ENCODE data around the gene PLOD3. TPM values are rescaled to one million over a fixed set of nuclear protein-coding genes. Genes with fewer than 3 reads are reported as not detected.

Gene PLOD3
- total and polyA plus RNA-seq, 2 donors (not counting 1 experiment from before 2014, with no cell fraction given): 40.1 to 47.5 TPM

GRCh38 chr7:101240226-101241014, 23.0 kb upstream of the PLOD3 start:
- Histone ChIP-seq H3K9me3 (ENCODE audit: control extremely low read depth in 1 of 3, control insufficient read depth in 2 of 3, insufficient read depth in 1 of 3, low read length in 2 of 3) (no peaks in the 10 kb centered on the region), H2AFZ (ENCODE audit: insufficient read depth, low read depth, low read length, poor library complexity, severe bottlenecking) (no peak overlapping the region), H3K4me2 (replicated peaks; ENCODE audit: low read depth, low read length, poor library complexity, severe bottlenecking) (no peak overlapping the region), H3K9ac (ENCODE audit: low read length) (no peak overlapping the region), H3K36me3 (replicated peaks in 1 of 2; ENCODE audit: control extremely low read depth in 1 of 2, control insufficient read depth in 1 of 2, extremely low read depth in 1 of 2, insufficient read depth in 2 of 2, low read length in 1 of 2) (peaks cover 0 to 27% of the 10 kb centered on the region in 2 experiments), H3K79me2 (ENCODE audit: control insufficient read depth, insufficient read depth, low read length) (peaks cover 60% of the 10 kb centered on the region), H3K4me1 (ENCODE audit: control insufficient read depth in 2 of 2, insufficient read depth in 2 of 2, low read length in 2 of 2) (peaks cover 11 to 29% of the 10 kb centered on the region in 2 donors), H4K20me1 (ENCODE audit: control insufficient read depth, insufficient read depth, low read length, poor library complexity, severe bottlenecking) (peaks cover 77% of the 10 kb centered on the region), H3K27ac (ENCODE audit: low read length in 2 of 2) (no peak overlapping the region), H3K4me3 (ENCODE audit: control extremely low read depth in 1 of 5, extremely low read depth in 1 of 5, insufficient read depth in 1 of 5, low read depth in 2 of 5, low read length in 4 of 5) (no peak overlapping the region), H3K27me3 (replicated peaks in 1 of 4; ENCODE audit: control extremely low read depth in 1 of 4, control insufficient read depth in 3 of 4, insufficient read depth in 4 of 4, low read length in 3 of 4) (no peaks in the 10 kb centered on the region)
- Mint-ChIP-seq H3K27me3 (no peaks in the 10 kb centered on the region), H3K4me3 (no peak overlapping the region), H3K27ac (no peak overlapping the region), H3K4me1 (peaks cover 26% of the 10 kb centered on the region), H3K9me3 (ENCODE audit: insufficient read depth) (no peaks in the 10 kb centered on the region)
- intact Hi-C loops (cut with micrococcal nuclease): no loop called here
- ChIA-PET CTCF (no interaction called here), POLR2A (no interaction called here)
- no peak for DNase-seq
- no peak for TF ChIP-seq CTCF (IDR thresholded peaks at IDR 0.05)
- no peak for TF ChIP-seq EZH2 (IDR thresholded peaks at IDR 0.05; ENCODE audit: borderline replicate concordance, insufficient read depth, low read depth, low read length, poor library complexity, severe bottlenecking)
- no peak for ATAC-seq (ENCODE audit: low read depth)
- 88% methylated on average over 18 of the region's 32 CpGs for WGBS (ENCODE audit: insufficient coverage)

- no peak overlapping the region for H3K27ac ChIP-seq (ENCODE audit: low read length in 2 of 2)
- peaks cover 55% of the 10 kb centered on the region for H3K79me2 ChIP-seq (ENCODE audit: control insufficient read depth, insufficient read depth, low read length)
- H3K27me3 Mint-ChIP-seq: no peaks in the 10 kb centered on the region
- POLR2A ChIA-PET: no interaction called here
- peaks cover 75% of the 10 kb centered on the region for H4K20me1 ChIP-seq (ENCODE audit: control insufficient read depth, insufficient read depth, low read length, poor library complexity, severe bottlenecking)
- DNase-seq: no peak
- no peak overlapping the region for H3K9ac ChIP-seq (ENCODE audit: low read length)
- CTCF ChIA-PET: no interaction called here
- no peaks in the 10 kb centered on the region for H3K9me3 ChIP-seq (ENCODE audit: control extremely low read depth in 1 of 3, control insufficient read depth in 2 of 3, insufficient read depth in 1 of 3, low read length in 2 of 3)
- no peak for TF ChIP-seq CTCF (IDR thresholded peaks at IDR 0.05)
- TF ChIP-seq EZH2 (IDR thresholded peaks at IDR 0.05; ENCODE audit: borderline replicate concordance, insufficient read depth, low read depth, low read length, poor library complexity, severe bottlenecking): no peak
- no peak overlapping the region for H3K4me3 ChIP-seq (ENCODE audit: control extremely low read depth in 1 of 5, extremely low read depth in 1 of 5, insufficient read depth in 1 of 5, low read depth in 2 of 5, low read length in 4 of 5)
- no peak overlapping the region for H3K4me3 Mint-ChIP-seq
- WGBS (ENCODE audit: insufficient coverage): 97% methylated on average over 5 of the region's 9 CpGs
- ATAC-seq (ENCODE audit: low read depth): no peak
- H3K4me2 ChIP-seq (replicated peaks; ENCODE audit: low read depth, low read length, poor library complexity, severe bottlenecking): no peak overlapping the region
- no peaks in the 10 kb centered on the region for H3K27me3 ChIP-seq (replicated peaks in 1 of 4; ENCODE audit: control extremely low read depth in 1 of 4, control insufficient read depth in 3 of 4, insufficient read depth in 4 of 4, low read length in 3 of 4)
- H2AFZ ChIP-seq (ENCODE audit: insufficient read depth, low read depth, low read length, poor library complexity, severe bottlenecking): no peak overlapping the region
- H3K36me3 ChIP-seq (replicated peaks in 1 of 2; ENCODE audit: control extremely low read depth in 1 of 2, control insufficient read depth in 1 of 2, extremely low read depth in 1 of 2, insufficient read depth in 2 of 2, low read length in 1 of 2): peaks cover 0 to 27% of the 10 kb centered on the region in 2 experiments
- peaks cover 8 to 24% of the 10 kb centered on the region in 2 donors for H3K4me1 ChIP-seq (ENCODE audit: control insufficient read depth in 2 of 2, insufficient read depth in 2 of 2, low read length in 2 of 2)
- H3K27ac Mint-ChIP-seq: no peak overlapping the region
- intact Hi-C loops (cut with micrococcal nuclease): no loop called here
- peaks cover 21% of the 10 kb centered on the region for H3K4me1 Mint-ChIP-seq
- no peaks in the 10 kb centered on the region for H3K9me3 Mint-ChIP-seq (ENCODE audit: insufficient read depth)
These were observed 22.5 kb upstream of the PLOD3 start for GRCh38 chr7:101239951-101240220.

Data from B cell (primary cell).